Endothelial cell (in vitro differentiated cells): Measurements from ENCODE around the gene TMEM82. TPM values are rescaled to one million over a fixed set of nuclear protein-coding genes. Genes with fewer than 3 reads are reported as not detected.
A peak's percentile ranks its signal among the peaks of the same experiment; 100 is the strongest.

Source experiments
- DNase-seq: peaks from one replicate; pipeline ENCODE4 v3.0.0; 2021; ENCODE audit warnings: low spot score
- H3K27ac Mint-ChIP-seq: one replicate; pipeline ENCODE4 v1.8.0; 2021; ENCODE audit warnings: mixed read lengths, inconsistent platforms; ENCODE audit not compliant: unreplicated experiment
- H3K27me3 Mint-ChIP-seq: one replicate; pipeline ENCODE4 v1.8.0; 2021; ENCODE audit warnings: mild to moderate bottlenecking, moderate library complexity, mixed read lengths, inconsistent platforms; ENCODE audit not compliant: unreplicated experiment
- H3K36me3 Mint-ChIP-seq: one replicate; pipeline ENCODE4 v1.8.0; 2021; ENCODE audit warnings: mild to moderate bottlenecking, low read depth, mixed read lengths, inconsistent platforms; ENCODE audit not compliant: unreplicated experiment
- H3K4me1 Mint-ChIP-seq: one replicate; pipeline ENCODE4 v1.8.0; 2021; ENCODE audit warnings: mild to moderate bottlenecking, mixed read lengths, inconsistent platforms; ENCODE audit not compliant: unreplicated experiment
- H3K4me3 Mint-ChIP-seq: one replicate; pipeline ENCODE4 v1.8.0; 2021; ENCODE audit warnings: mild to moderate bottlenecking, mixed read lengths, inconsistent platforms; ENCODE audit not compliant: unreplicated experiment
- H3K9me3 Mint-ChIP-seq: one replicate; pipeline ENCODE4 v1.8.0; 2021; ENCODE audit warnings: mixed read lengths, inconsistent platforms; ENCODE audit not compliant: unreplicated experiment
- total RNA-seq: library from RNA; stranded (reverse); fragmentation: NEBNext Ultra II Directional; extraction: Animal tissue kit (Norgen Biotek cat#: 25700); gene quantifications from one replicate; pipeline ENCODE4 v1.2.1, GENCODE V29; 2021; ENCODE audit not compliant: unreplicated experiment
- TF ChIP-seq, protein P1 (sequence below): fragments of 200-600 bp; sonication (generic); IDR thresholded peaks from one replicate; pipeline ENCODE4 v1.5.0; 2021; ENCODE audit warnings: antibody characterized with exemption; ENCODE audit not compliant: unreplicated experiment

Gene TMEM82
- total RNA-seq, 1 donor from 2014 or later: not detected

- H3K36me3 Mint-ChIP-seq: peaks cover 23% of the 10 kb centered on the region
- DNase-seq: no peak
- TF ChIP-seq, protein P1, sequence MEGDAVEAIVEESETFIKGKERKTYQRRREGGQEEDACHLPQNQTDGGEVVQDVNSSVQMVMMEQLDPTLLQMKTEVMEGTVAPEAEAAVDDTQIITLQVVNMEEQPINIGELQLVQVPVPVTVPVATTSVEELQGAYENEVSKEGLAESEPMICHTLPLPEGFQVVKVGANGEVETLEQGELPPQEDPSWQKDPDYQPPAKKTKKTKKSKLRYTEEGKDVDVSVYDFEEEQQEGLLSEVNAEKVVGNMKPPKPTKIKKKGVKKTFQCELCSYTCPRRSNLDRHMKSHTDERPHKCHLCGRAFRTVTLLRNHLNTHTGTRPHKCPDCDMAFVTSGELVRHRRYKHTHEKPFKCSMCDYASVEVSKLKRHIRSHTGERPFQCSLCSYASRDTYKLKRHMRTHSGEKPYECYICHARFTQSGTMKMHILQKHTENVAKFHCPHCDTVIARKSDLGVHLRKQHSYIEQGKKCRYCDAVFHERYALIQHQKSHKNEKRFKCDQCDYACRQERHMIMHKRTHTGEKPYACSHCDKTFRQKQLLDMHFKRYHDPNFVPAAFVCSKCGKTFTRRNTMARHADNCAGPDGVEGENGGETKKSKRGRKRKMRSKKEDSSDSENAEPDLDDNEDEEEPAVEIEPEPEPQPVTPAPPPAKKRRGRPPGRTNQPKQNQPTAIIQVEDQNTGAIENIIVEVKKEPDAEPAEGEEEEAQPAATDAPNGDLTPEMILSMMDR: no peak
- H3K27ac Mint-ChIP-seq: no peak overlapping the region
- no peaks in the 10 kb centered on the region for H3K4me1 Mint-ChIP-seq
- H3K27me3 Mint-ChIP-seq: peaks cover 11% of the 10 kb centered on the region
- peak overlapping the region; percentile 47 for H3K4me3 Mint-ChIP-seq
- H3K9me3 Mint-ChIP-seq: no peaks in the 10 kb centered on the region
Measured at GRCh38 chr1:15731735-15732685, 10.3 kb upstream of the TMEM82 start.

GRCh38 chr1:15732686-15733081 is 9.6 kb upstream of the TMEM82 start:
- no peak overlapping the region for H3K27ac Mint-ChIP-seq
- H3K36me3 Mint-ChIP-seq: peaks cover 23% of the 10 kb centered on the region
- no peaks in the 10 kb centered on the region for H3K4me1 Mint-ChIP-seq
- no peaks in the 10 kb centered on the region for H3K9me3 Mint-ChIP-seq
- TF ChIP-seq, protein P1: no peak
- H3K4me3 Mint-ChIP-seq: peak overlapping the region; percentile 47
- peaks cover 15% of the 10 kb centered on the region for H3K27me3 Mint-ChIP-seq
- no peak for DNase-seq

GRCh38 chr1:15733218-15733725 is 9.0 kb upstream of the TMEM82 start:
- Mint-ChIP-seq H3K4me3 (no peak overlapping the region), H3K27ac (no peak overlapping the region)
- TF ChIP-seq, protein P1: no peak

GRCh38 chr1:15733726-15734226 is 8.5 kb upstream of the TMEM82 start:
- Mint-ChIP-seq H3K9me3 (no peaks in the 10 kb centered on the region), H3K4me1 (no peaks in the 10 kb centered on the region), H3K27me3 (peaks cover 13% of the 10 kb centered on the region), H3K36me3 (peaks cover 19% of the 10 kb centered on the region), H3K4me3 (no peak overlapping the region), H3K27ac (no peak overlapping the region)
- TF ChIP-seq, protein P1: no peak
- no peak for DNase-seq

More at GRCh38 chr1:15733218-15733725, 9.0 kb upstream of the TMEM82 start:
- Mint-ChIP-seq H3K36me3 (peaks cover 19% of the 10 kb centered on the region), H3K9me3 (no peaks in the 10 kb centered on the region), H3K27me3 (peaks cover 11% of the 10 kb centered on the region), H3K4me1 (no peaks in the 10 kb centered on the region)
- no peak for DNase-seq

- H3K27ac Mint-ChIP-seq: no peak overlapping the region
- DNase-seq: no peak
Measured at GRCh38 chr1:15734296-15734695, 8.0 kb upstream of the TMEM82 start.

More at GRCh38 chr1:15734296-15734695, 8.0 kb upstream of the TMEM82 start:
- TF ChIP-seq, protein P1: no peak
- no peaks in the 10 kb centered on the region for H3K9me3 Mint-ChIP-seq
- peaks cover 15% of the 10 kb centered on the region for H3K27me3 Mint-ChIP-seq
- peaks cover 14% of the 10 kb centered on the region for H3K36me3 Mint-ChIP-seq
- peak overlapping the region; percentile 37 for H3K4me3 Mint-ChIP-seq
- no peaks in the 10 kb centered on the region for H3K4me1 Mint-ChIP-seq
